Colonic mucosa (tissue), 4 donors: Measurements from ENCODE around the gene CHL1. TPM values are rescaled to one million over a fixed set of nuclear protein-coding genes. Genes with fewer than 3 reads are reported as not detected.

Source experiments
- DNase-seq: peaks from one replicate; pipeline ENCODE4 v3.0.0-alpha.2; 2020
- H3K27ac ChIP-seq: fragments of 200-600 bp; one replicate; pipeline ENCODE4 v1.8.0; 2021
- H3K27me3 ChIP-seq: fragments of 200-600 bp; one replicate; pipeline ENCODE4 v1.8.0; 2021
- H3K36me3 ChIP-seq: fragments of 200-600 bp; one replicate; pipeline ENCODE4 v1.8.0; 2021
- H3K4me1 ChIP-seq: fragments of 200-600 bp; one replicate; pipeline ENCODE4 v1.8.0; 2021; ENCODE audit warnings: mild to moderate bottlenecking
- H3K4me3 ChIP-seq: fragments of 200-600 bp; one replicate; pipeline ENCODE4 v1.8.0; 2021
- H3K9ac ChIP-seq, 2 donors: one replicate each; pipeline ENCODE4 v1.7.0; 2013; ENCODE audit warnings: control low read depth in 2 of 2, low read depth in 2 of 2, low read length in 2 of 2
- H3K9me3 ChIP-seq: fragments of 200-600 bp; one replicate; pipeline ENCODE4 v1.8.0; 2021
- intact Hi-C: fragments of 100-400 bp; cut with DNase I; formaldehyde crosslinking; loops from one replicate; pipeline ENCODE4 v1.14.1; 2022
- total RNA-seq, 2 donors: library from RNA; stranded (reverse); fragmentation: NEBNext Ultra II Directional in 1 of 2; extraction: Animal tissue kit (Norgen Biotek cat#: 25700) in 1 of 2; gene quantifications; one replicate each; pipeline ENCODE4 v1.2.1, GENCODE V29; 2021
- TF ChIP-seq, protein P1 (sequence below): fragments of 200-600 bp; IDR thresholded peaks from one replicate; pipeline ENCODE4 v1.8.0; 2022; ENCODE audit warnings: antibody characterized with exemption, mild to moderate bottlenecking
- donor health status: healthy.
- donor health status: DM: no; HTN: no; CAD: no.
- donor health status: DM: no; HTN: no; CAD: no.

The CHL1 gene
- total RNA-seq, 2 donors from 2014 or later: 2.9 to 7.5 TPM

DNA sequence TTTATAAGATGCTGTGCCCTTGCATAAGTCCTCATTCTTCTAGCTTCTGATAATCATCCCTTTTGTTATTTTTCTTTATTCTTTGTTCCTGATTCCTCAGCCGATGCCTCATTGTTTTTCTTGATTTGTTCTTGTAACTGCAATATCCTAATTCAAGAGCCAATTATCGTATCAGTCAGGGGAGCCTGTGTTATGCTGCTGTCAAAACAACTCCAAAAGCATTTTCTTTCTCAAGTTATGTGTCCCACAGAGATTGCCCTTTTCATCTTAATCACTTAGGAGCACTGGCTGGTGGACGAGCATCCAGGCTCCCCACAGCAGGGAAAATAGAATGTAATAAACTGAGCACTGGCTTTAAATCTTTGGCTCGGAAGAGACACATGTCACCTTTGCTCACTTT is 207.3 kb downstream of the CHL1 start:
- Histone ChIP-seq H3K4me1 (no peaks in the 10 kb centered on the region), H3K9ac (no peak overlapping the region), H3K4me3 (no peak overlapping the region), H3K9me3 (no peaks in the 10 kb centered on the region), H3K36me3 (no peaks in the 10 kb centered on the region), H3K27ac (no peak overlapping the region), H3K27me3 (no peaks in the 10 kb centered on the region)
- no peak for DNase-seq
- intact Hi-C loops: no loop called here
- TF ChIP-seq, protein P1, sequence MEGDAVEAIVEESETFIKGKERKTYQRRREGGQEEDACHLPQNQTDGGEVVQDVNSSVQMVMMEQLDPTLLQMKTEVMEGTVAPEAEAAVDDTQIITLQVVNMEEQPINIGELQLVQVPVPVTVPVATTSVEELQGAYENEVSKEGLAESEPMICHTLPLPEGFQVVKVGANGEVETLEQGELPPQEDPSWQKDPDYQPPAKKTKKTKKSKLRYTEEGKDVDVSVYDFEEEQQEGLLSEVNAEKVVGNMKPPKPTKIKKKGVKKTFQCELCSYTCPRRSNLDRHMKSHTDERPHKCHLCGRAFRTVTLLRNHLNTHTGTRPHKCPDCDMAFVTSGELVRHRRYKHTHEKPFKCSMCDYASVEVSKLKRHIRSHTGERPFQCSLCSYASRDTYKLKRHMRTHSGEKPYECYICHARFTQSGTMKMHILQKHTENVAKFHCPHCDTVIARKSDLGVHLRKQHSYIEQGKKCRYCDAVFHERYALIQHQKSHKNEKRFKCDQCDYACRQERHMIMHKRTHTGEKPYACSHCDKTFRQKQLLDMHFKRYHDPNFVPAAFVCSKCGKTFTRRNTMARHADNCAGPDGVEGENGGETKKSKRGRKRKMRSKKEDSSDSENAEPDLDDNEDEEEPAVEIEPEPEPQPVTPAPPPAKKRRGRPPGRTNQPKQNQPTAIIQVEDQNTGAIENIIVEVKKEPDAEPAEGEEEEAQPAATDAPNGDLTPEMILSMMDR: no peak

DNA sequence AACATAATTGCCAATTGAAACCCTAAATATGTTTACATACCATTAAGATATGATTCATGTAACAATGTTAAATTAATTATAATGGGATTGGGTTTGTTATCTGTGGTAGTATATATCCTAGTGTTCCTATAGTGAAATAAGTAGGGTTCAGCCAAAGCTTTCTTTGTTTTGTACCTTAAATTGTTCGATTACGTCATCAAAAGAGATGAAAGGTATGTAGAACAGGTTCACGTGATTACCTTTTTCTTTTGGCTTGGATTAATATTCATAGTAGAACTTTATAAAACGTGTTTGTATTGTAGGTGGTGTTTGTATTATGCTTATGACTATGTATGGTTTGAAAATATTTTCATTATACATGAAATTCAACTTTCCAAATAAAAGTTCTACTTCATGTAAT is 212.4 kb downstream of the CHL1 start:
- Histone ChIP-seq H3K27ac (no peak overlapping the region), H3K9ac (no peak overlapping the region), H3K4me3 (no peak overlapping the region), H3K36me3 (no peaks in the 10 kb centered on the region), H3K4me1 (no peaks in the 10 kb centered on the region), H3K27me3 (no peaks in the 10 kb centered on the region), H3K9me3 (no peaks in the 10 kb centered on the region)
- DNase-seq: no peak
- intact Hi-C loops: no loop called here
- TF ChIP-seq, protein P1: no peak

GRCh38 chr3:411226-411625 is 214.7 kb downstream of the CHL1 start:
- no peaks in the 10 kb centered on the region for H3K36me3 ChIP-seq
- intact Hi-C loops: no loop called here
- no peak overlapping the region for H3K27ac ChIP-seq
- no peaks in the 10 kb centered on the region for H3K27me3 ChIP-seq
- H3K9me3 ChIP-seq: no peaks in the 10 kb centered on the region
- no peaks in the 10 kb centered on the region for H3K4me1 ChIP-seq
- TF ChIP-seq, protein P1: no peak
- no peak overlapping the region for H3K4me3 ChIP-seq
- DNase-seq: no peak
- no peak overlapping the region for H3K9ac ChIP-seq

- intact Hi-C loops: no loop called here
- H3K9ac ChIP-seq: no peak overlapping the region
These were observed 217.5 kb downstream of the CHL1 start for GRCh38 chr3:414063-414462.

DNA sequence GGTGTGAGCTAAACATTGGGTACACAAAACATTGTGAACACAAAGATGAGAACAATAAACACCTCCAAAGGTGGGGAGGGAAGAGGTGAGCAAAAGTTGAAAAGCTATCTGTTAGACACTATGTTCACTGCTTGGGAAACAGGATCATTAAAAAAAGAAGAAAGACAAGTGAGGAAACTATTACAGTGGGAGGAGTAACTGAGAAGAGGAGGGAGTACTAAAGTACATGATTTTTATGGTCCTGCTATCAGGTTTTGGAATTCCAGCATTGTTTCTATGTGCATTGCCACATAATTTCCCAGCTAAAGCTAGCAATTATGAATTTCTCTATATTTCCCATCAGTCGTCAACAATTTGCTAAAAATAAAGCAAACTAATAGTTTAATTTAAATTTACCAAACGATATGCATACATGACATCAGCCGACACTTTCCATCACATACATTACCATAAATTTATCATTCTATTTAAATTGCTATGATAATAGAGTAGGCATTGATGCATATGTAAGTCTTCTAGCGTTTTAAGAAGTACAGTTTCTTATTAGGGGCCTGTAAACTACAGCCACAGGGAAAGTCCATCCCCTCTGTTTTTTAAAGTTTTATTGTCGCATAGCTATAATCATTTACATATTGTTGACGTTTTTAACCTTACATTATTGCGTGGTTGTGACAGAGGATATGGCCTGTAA is 221.8 kb downstream of the CHL1 start:
- intact Hi-C loops: no loop called here
- Histone ChIP-seq H3K27me3 (no peaks in the 10 kb centered on the region), H3K9me3 (no peaks in the 10 kb centered on the region), H3K9ac (no peak overlapping the region), H3K4me3 (no peak overlapping the region), H3K4me1 (no peaks in the 10 kb centered on the region), H3K27ac (no peak overlapping the region), H3K36me3 (no peaks in the 10 kb centered on the region)
- TF ChIP-seq, protein P1: no peak
- DNase-seq: no peak

More at GRCh38 chr3:414063-414462, 217.5 kb downstream of the CHL1 start:
- Histone ChIP-seq H3K36me3 (no peaks in the 10 kb centered on the region), H3K27me3 (no peaks in the 10 kb centered on the region), H3K27ac (no peak overlapping the region), H3K9me3 (no peaks in the 10 kb centered on the region), H3K4me3 (no peak overlapping the region), H3K4me1 (no peaks in the 10 kb centered on the region)
- DNase-seq: no peak
- TF ChIP-seq, protein P1: no peak
